DMS 273 treated with DMSO at 0.1 percent for 48 hours (cell line): Measurements from ENCODE around the gene SYNRG.
"Not testable (repeated sequence)": the region's sequence is repeated elsewhere in the genome, so short reads cannot be mapped to it uniquely, and the experiment has no call there.

Experiments
- DNase-seq: peaks from one replicate; lab custom pipeline; 2025; lab: John Stamatoyannopoulos, UW

The SYNRG gene

GRCh38 chr17:37609170-37610040 is at the start of gene SYNRG:
SYNRG (minus strand) TSS chr17:37609418; CDS start chr17:37609355, 63 bp downstream.
- DNase-seq, result peak; percentile 98

GRCh38 chr17:37657202-37657601 is 48.0 kb upstream of the SYNRG start:
- no peak for DNase-seq

- DNase-seq, result no peak
Observed at GRCh38 chr17:37651849-37652248, 42.6 kb upstream of the SYNRG start.

- DNase-seq, result no peak
Observed at GRCh38 chr17:37650419-37651003, 41.3 kb upstream of the SYNRG start.

- DNase-seq, result no peak
Observed at GRCh38 chr17:37648555-37648954, 39.3 kb upstream of the SYNRG start.

GRCh38 chr17:37647856-37648255 is 38.6 kb upstream of the SYNRG start:
- no peak for DNase-seq

- DNase-seq, result no peak
Observed at GRCh38 chr17:37643869-37644268, 34.7 kb upstream of the SYNRG start.

- peak; percentile 78 for DNase-seq
Observed at GRCh38 chr17:37643118-37643766, 34.0 kb upstream of the SYNRG start, which contains the start of gene DDX52. DDX52 (minus strand) TSS chr17:37643446; CDS start chr17:37643420, 26 bp downstream.

- DNase-seq, result no peak
Observed at GRCh38 chr17:37642681-37643080, 33.5 kb upstream of the SYNRG start.

- no peak for DNase-seq
Observed at GRCh38 chr17:37640015-37640414, 30.8 kb upstream of the SYNRG start.

GRCh38 chr17:37637956-37638355 is 28.7 kb upstream of the SYNRG start:
- DNase-seq, result no peak

- not testable (repeated sequence) for DNase-seq
Observed at GRCh38 chr17:37616430-37616829, 7.2 kb upstream of the SYNRG start.

GRCh38 chr17:37614823-37615222 is 5.6 kb upstream of the SYNRG start:
- no peak for DNase-seq

GRCh38 chr17:37614391-37614790 is 5.2 kb upstream of the SYNRG start:
- no peak for DNase-seq

GRCh38 chr17:37610971-37611370 is 1.8 kb upstream of the SYNRG start:
- DNase-seq, result no peak

- DNase-seq, result not testable (repeated sequence)
Observed at GRCh38 chr17:37610041-37610420, 813 bp upstream of the SYNRG start.

GRCh38 chr17:37608351-37609169 is 658 bp downstream of the SYNRG start:
- DNase-seq, result no peak

GRCh38 chr17:37607637-37608331 is 1.4 kb downstream of the SYNRG start:
- no peak for DNase-seq

- DNase-seq, result no peak
Observed at GRCh38 chr17:37605813-37606505, 3.3 kb downstream of the SYNRG start.

GRCh38 chr17:37605081-37605480 is 4.1 kb downstream of the SYNRG start:
- DNase-seq, result no peak

GRCh38 chr17:37604556-37604955 is 4.7 kb downstream of the SYNRG start:
- no peak for DNase-seq
